Liver (tissue), 3 donors: ENCODE results near the gene POU2F3.

Source experiments
- ATF3 ChIP-seq: IDR thresholded peaks from 2 replicates; pipeline ENCODE4 v1.6.1; 2016; ENCODE audit warnings: antibody characterized with exemption
- CTCF ChIP-seq: fragments of 150-350 bp; IDR thresholded peaks from 2 replicates; pipeline ENCODE4 v1.5.1; 2017; ENCODE audit warnings: improper control_type of control experiment, low read depth, low read length; ENCODE audit not compliant: missing input control
- FOXA1 ChIP-seq: IDR thresholded peaks from 2 replicates; pipeline ENCODE4 v1.6.1; 2016; ENCODE audit warnings: antibody characterized with exemption
- GABPA ChIP-seq, 2 donors: IDR thresholded peaks in 1 of 2; conservative IDR thresholded peaks in 1 of 2; 2 replicates each; pipeline ENCODE4 v1.6.1; 2016; ENCODE audit warnings: antibody characterized with exemption in 2 of 2, mild to moderate bottlenecking in 1 of 2, moderate library complexity in 1 of 2
- MAX ChIP-seq: IDR thresholded peaks from 2 replicates; pipeline ENCODE4 v1.6.1; 2016; ENCODE audit warnings: antibody characterized with exemption
- REST ChIP-seq: IDR thresholded peaks from 2 replicates; pipeline ENCODE4 v1.6.1; 2016; ENCODE audit warnings: antibody characterized with exemption, mild to moderate bottlenecking
- SP1 ChIP-seq: IDR thresholded peaks from 2 replicates; pipeline ENCODE4 v1.6.1; 2018; ENCODE audit warnings: antibody characterized with exemption, mild to moderate bottlenecking
- TAF1 ChIP-seq: conservative IDR thresholded peaks from 2 replicates; pipeline ENCODE4 v1.6.1; 2016; ENCODE audit warnings: antibody characterized with exemption, mild to moderate bottlenecking
- YY1 ChIP-seq: IDR thresholded peaks from 2 replicates; pipeline ENCODE4 v1.6.1; 2016; ENCODE audit warnings: antibody characterized with exemption, mild to moderate bottlenecking
- donor health status: healthy.
- donor health status: healthy.

- TF ChIP-seq ATF3 (peak; percentile 49), CTCF (no peak), REST (peak; percentile 65), TAF1 (no peak), SP1 (peak; percentile 95), GABPA (IDR thresholded peaks at IDR 0.05 in 1 of 2, conservative IDR thresholded peaks at IDR 0.05 in 1 of 2) (peak in 1 of 2 donors; percentile 62), YY1 (peak; percentile 84), MAX (peak; percentile 96), FOXA1 (peak; percentile 82)
Observed at GRCh38 chr11:120192831-120193625, 46.9 kb upstream of the POU2F3 start.
